D721Med (cell line): ENCODE data around the gene CBLN4.

Experiments
- DNase-seq: peaks from one replicate; pipeline ENCODE4 v3.0.0; 2011; ENCODE audit warnings: low spot score; ENCODE audit not compliant: insufficient read length
- FAIRE-seq: peaks from 2 replicates; lab custom pipeline; 2011; peaks lifted over from hg19 to GRCh38; lab: Jason Lieb, UNC
- TF ChIP-seq, protein P1 (sequence below): IDR thresholded peaks from 2 replicates; pipeline ENCODE4 v1.5.1; 2012; ENCODE audit warnings: mild to moderate bottlenecking, control low read depth; ENCODE audit not compliant: insufficient read depth; ENCODE audit errors: missing control alignments

Gene CBLN4

DNA sequence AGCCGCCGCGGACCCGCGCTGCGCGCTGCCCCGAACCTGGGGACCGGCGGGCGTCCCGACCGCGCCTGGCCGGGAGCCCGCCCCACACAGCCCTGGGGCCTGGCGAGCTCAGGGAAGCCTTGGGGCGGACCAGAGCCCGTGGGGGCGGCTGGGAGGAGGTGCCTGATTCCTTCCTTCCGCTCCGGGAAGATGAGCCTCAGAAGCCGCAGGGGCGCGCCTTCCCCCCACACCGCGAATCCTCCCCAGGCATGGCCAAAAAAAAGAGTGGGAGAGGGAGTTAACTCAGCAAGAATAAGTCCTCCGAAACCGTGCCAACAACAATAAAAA lies at the start of gene CBLN4:
Gene CBLN4, minus strand, starts transcription at position 131 of the 327 bp plus-strand sequence. CDS start 1,348 bp downstream, outside the sequence.
- TF ChIP-seq, protein P1, sequence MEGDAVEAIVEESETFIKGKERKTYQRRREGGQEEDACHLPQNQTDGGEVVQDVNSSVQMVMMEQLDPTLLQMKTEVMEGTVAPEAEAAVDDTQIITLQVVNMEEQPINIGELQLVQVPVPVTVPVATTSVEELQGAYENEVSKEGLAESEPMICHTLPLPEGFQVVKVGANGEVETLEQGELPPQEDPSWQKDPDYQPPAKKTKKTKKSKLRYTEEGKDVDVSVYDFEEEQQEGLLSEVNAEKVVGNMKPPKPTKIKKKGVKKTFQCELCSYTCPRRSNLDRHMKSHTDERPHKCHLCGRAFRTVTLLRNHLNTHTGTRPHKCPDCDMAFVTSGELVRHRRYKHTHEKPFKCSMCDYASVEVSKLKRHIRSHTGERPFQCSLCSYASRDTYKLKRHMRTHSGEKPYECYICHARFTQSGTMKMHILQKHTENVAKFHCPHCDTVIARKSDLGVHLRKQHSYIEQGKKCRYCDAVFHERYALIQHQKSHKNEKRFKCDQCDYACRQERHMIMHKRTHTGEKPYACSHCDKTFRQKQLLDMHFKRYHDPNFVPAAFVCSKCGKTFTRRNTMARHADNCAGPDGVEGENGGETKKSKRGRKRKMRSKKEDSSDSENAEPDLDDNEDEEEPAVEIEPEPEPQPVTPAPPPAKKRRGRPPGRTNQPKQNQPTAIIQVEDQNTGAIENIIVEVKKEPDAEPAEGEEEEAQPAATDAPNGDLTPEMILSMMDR: no peak
- DNase-seq (no peak), FAIRE-seq (no peak)

- TF ChIP-seq, protein P1: no peak
- FAIRE-seq (no peak), DNase-seq (no peak)
Measured at GRCh38 chr20:56043227-56043626, 37.9 kb upstream of the CBLN4 start.

DNA sequence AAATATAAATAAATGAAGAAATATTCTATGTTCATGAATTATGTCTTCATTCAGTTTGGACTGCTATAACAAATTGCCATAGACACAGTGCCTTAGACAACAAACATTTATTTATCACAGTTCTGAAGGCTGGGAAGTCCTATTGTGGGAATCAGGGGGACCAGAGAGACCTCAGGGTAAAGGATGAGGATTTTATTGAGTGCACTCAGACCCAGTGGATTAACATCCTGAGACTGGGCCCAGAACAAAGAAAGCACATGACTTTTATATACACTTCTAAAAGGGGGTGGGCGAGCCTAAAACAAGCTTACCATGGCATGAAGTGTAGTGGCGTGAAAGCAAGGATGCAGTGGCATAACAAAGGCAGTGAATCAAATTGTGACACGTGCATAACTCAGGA lies 26.9 kb upstream of the CBLN4 start:
- TF ChIP-seq, protein P1: no peak
- DNase-seq (no peak), FAIRE-seq (no peak)

GRCh38 chr20:56018716-56019115 lies 13.4 kb upstream of the CBLN4 start:
- FAIRE-seq: no peak
- TF ChIP-seq, protein P1: no peak
- no peak for DNase-seq

DNA sequence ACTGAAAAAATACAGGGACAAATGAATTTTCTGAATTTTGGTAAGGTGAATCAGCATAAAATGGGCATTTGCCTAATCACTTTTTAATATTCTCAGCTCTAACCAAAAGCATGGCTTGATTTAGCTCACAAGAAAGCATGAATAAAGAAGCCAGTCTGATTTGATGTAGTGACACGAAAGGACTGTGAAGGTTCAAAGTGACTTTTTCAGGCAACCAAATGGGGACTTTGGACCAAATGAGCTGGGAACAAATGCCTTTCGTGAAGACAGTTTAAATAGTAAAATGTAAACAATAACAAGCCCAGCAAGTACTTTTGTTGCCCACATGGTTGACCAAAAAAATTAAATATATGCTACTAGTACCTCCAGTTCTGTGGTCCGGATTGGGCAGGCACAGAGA lies 12.9 kb upstream of the CBLN4 start:
- DNase-seq: no peak
- no peak for FAIRE-seq
- TF ChIP-seq, protein P1: no peak

DNA sequence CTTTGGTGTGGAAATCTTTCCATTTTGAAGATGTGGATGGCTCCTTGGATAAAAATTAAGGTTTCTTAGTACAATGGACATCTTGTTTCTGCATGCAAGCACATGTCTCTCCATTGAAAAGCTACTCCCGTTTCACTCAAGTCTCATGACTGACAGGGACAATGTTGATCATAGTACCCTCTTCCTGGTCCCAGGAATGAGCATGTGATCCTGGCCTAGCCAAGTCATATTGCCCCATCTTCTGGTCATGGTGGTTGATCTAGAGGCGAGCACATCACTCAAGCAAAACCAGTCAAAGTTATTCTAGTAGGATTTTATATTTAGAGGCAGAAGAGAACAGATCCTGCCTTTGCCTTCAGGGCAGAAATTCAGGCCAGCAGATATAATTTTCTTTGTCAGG lies 12.2 kb upstream of the CBLN4 start:
- no peak for FAIRE-seq
- TF ChIP-seq, protein P1: no peak
- no peak for DNase-seq

- TF ChIP-seq, protein P1: no peak
- no peak for FAIRE-seq
- no peak for DNase-seq
Measured at GRCh38 chr20:56014998-56015397, 9.7 kb upstream of the CBLN4 start.
